Caco-2 (cell line): ENCODE data around the gene TTLL11. TPM values are rescaled to one million over a fixed set of nuclear protein-coding genes. Genes with fewer than 3 reads are reported as not detected.

Experiments used
- BruUV-seq: library from RNA; stranded (reverse); fragments of 400-500 nt; replicated peaks from 2 replicates; lab custom pipeline; 2021; lab: Mats Ljungman, UMichigan
- CTCF ChIA-PET: fragments of 300-600 bp; sonication (Branson Sonifier 250); formaldehyde crosslinking; loops from one replicate; lab custom pipeline; 2022; ENCODE audit warnings: antibody characterized with exemption; lab: Charles Lee
- POLR2A ChIA-PET: fragments of 300-600 bp; sonication (Branson Sonifier 250); formaldehyde crosslinking; loops from one replicate; lab custom pipeline; 2022; ENCODE audit warnings: antibody characterized with exemption; lab: Charles Lee
- DNase-seq, 2 experiments: peaks; one replicate each; pipeline versions ENCODE4 v3.0.0 to v3.0.0-alpha.2; 2020 to 2022
- H3K27me3 ChIP-seq: replicated peaks from 2 replicates; pipeline ENCODE4 v1.6.0; 2011; ENCODE audit warnings: low read length; ENCODE audit not compliant: control insufficient read depth, insufficient read depth
- H3K36me3 ChIP-seq: 2 replicates; pipeline ENCODE4 v1.5.1; 2011; ENCODE audit warnings: low read length; ENCODE audit not compliant: control insufficient read depth, insufficient read depth
- H3K4me1 ChIP-seq: fragments of 250-450 bp; sonication (Bioruptor Pico); 2 replicates; pipeline ENCODE4 v1.5.1; 2020; ENCODE audit warnings: mild to moderate bottlenecking
- H3K4me3 ChIP-seq: 2 replicates; pipeline ENCODE4 v1.5.1; 2011; ENCODE audit warnings: low read depth, mild to moderate bottlenecking, control low read depth, low read length
- H3K9me3 ChIP-seq: fragments of 250-450 bp; sonication (Bioruptor Pico); 2 replicates; pipeline ENCODE4 v1.5.1; 2020; ENCODE audit warnings: mild to moderate bottlenecking, moderate library complexity
- H3K27ac Mint-ChIP-seq: one replicate; pipeline ENCODE4 v1.8.0; 2022; ENCODE audit warnings: mixed read lengths; ENCODE audit not compliant: unreplicated experiment
- H3K27me3 Mint-ChIP-seq: one replicate; pipeline ENCODE4 v1.8.0; 2022; ENCODE audit warnings: mixed read lengths; ENCODE audit not compliant: insufficient read depth, unreplicated experiment
- H3K36me3 Mint-ChIP-seq: one replicate; pipeline ENCODE4 v1.8.0; 2022; ENCODE audit warnings: mild to moderate bottlenecking, mixed read lengths; ENCODE audit not compliant: insufficient read depth, unreplicated experiment
- H3K4me1 Mint-ChIP-seq: one replicate; pipeline ENCODE4 v1.8.0; 2022; ENCODE audit warnings: low read depth, mixed read lengths; ENCODE audit not compliant: unreplicated experiment
- H3K4me3 Mint-ChIP-seq: one replicate; pipeline ENCODE4 v1.8.0; 2022; ENCODE audit warnings: mild to moderate bottlenecking, moderate library complexity, mixed read lengths; ENCODE audit not compliant: unreplicated experiment
- H3K9me3 Mint-ChIP-seq: one replicate; pipeline ENCODE4 v1.8.0; 2022; ENCODE audit warnings: mixed read lengths; ENCODE audit not compliant: unreplicated experiment
- CTCF ChIP-seq, 2 experiments: fragments of 200-600 bp in 1 of 2; IDR thresholded peaks; 1 replicate in 1 of 2; 2 replicates in 1 of 2; pipeline versions ENCODE4 v1.5.1 to v1.8.0; 2011 to 2022; ENCODE audit warnings: antibody characterized with exemption in 1 of 2, control low read depth in 1 of 2, inconsistent platforms in 1 of 2, low read depth in 1 of 2, low read length in 1 of 2, mild to moderate bottlenecking in 1 of 2, moderate library complexity in 1 of 2; ENCODE audit not compliant: insufficient read depth in 1 of 2, severe bottlenecking in 1 of 2, unreplicated experiment in 1 of 2
- intact Hi-C: fragments of 100-400 bp; cut with micrococcal nuclease; formaldehyde crosslinking; loops from one replicate; pipeline ENCODE4 v1.10.0; 2022; ENCODE audit not compliant: unreplicated experiment
- total RNA-seq: library from RNA; stranded (reverse); gene quantifications from 2 replicates; pipeline ENCODE4 v1.2.3, GENCODE V29; 2022

Gene TTLL11
- total RNA-seq, 1 experiment from 2014 or later, result 4.4 TPM

GRCh38 chr9:121935739-121936138 is 157.4 kb downstream of the TTLL11 start:
- intact Hi-C loops, result loop anchor here (5.0 kb wide), 1 partner anchor 57 kb away; no protein-coding TSS in a partner anchor
- no peaks in the 10 kb centered on the region for H3K36me3 ChIP-seq
- POLR2A ChIA-PET, result no interaction called here
- BruUV-seq, result no TSS peak
- Mint-ChIP-seq H3K27ac (no peak overlapping the region), H3K4me3 (no peak overlapping the region), H3K36me3 (no peaks in the 10 kb centered on the region), H3K27me3 (peaks cover 9% of the 10 kb centered on the region), H3K9me3 (no peaks in the 10 kb centered on the region), H3K4me1 (no peaks in the 10 kb centered on the region)
- CTCF ChIA-PET, result interaction anchor here (0.7 to 1.2 kb wide), 2 partner anchors 81 to 249 kb away, joined by 3 to 4 read pairs; no protein-coding TSS in a partner anchor
- TF ChIP-seq CTCF (IDR thresholded peaks at IDR 0.05; ENCODE audit: insufficient read depth in 1 of 2, low read depth in 1 of 2, low read length in 1 of 2, severe bottlenecking in 1 of 2, unreplicated experiment in 1 of 2), result peak in 1 of 2 experiments; percentile 22
- peaks cover 1% of the 10 kb centered on the region; the same call in 1 of the 2 replicates for H3K27me3 ChIP-seq
- H3K9me3 ChIP-seq, result no peaks in the 10 kb centered on the region
- peak in 1 of 2 experiments; percentile 24 for DNase-seq
- no peaks in the 10 kb centered on the region for H3K4me1 ChIP-seq
- H3K4me3 ChIP-seq, result no peak overlapping the region

GRCh38 chr9:121930956-121931355 is 162.2 kb downstream of the TTLL11 start:
- intact Hi-C loops, result loop anchor here (5.0 kb wide), 1 partner anchor 189 kb away; no protein-coding TSS in a partner anchor
- Mint-ChIP-seq H3K36me3 (no peaks in the 10 kb centered on the region), H3K27me3 (peaks cover 9% of the 10 kb centered on the region), H3K9me3 (no peaks in the 10 kb centered on the region), H3K4me1 (no peaks in the 10 kb centered on the region), H3K27ac (no peak overlapping the region), H3K4me3 (no peak overlapping the region)
- no peak overlapping the region for H3K4me3 ChIP-seq
- no peaks in the 10 kb centered on the region for H3K9me3 ChIP-seq
- no TSS peak for BruUV-seq
- DNase-seq, result no peak
- ChIA-PET CTCF (interaction anchor here (0.6 to 1.7 kb wide), 4 partner anchors 29 to 385 kb away, joined by 3 to 5 read pairs (median 4); no protein-coding TSS in a partner anchor), POLR2A (no interaction called here)
- H3K4me1 ChIP-seq, result no peaks in the 10 kb centered on the region
- no peak for TF ChIP-seq CTCF (IDR thresholded peaks at IDR 0.05; ENCODE audit: insufficient read depth in 1 of 2, low read depth in 1 of 2, low read length in 1 of 2, severe bottlenecking in 1 of 2, unreplicated experiment in 1 of 2)
- no peaks in the 10 kb centered on the region for H3K36me3 ChIP-seq
- peaks cover 1% of the 10 kb centered on the region; the same call in 1 of the 2 replicates for H3K27me3 ChIP-seq

- CTCF ChIA-PET, result interaction anchor here (0.6 to 1.7 kb wide), 5 partner anchors 28 to 384 kb away, joined by 3 to 5 read pairs (median 3); no protein-coding TSS in a partner anchor
- H3K27me3 ChIP-seq, result peaks cover 1% of the 10 kb centered on the region; the same call in 1 of the 2 replicates
- POLR2A ChIA-PET, result no interaction called here
- H3K9me3 ChIP-seq, result no peaks in the 10 kb centered on the region
- peaks cover 9% of the 10 kb centered on the region for H3K27me3 Mint-ChIP-seq
- H3K4me1 Mint-ChIP-seq, result no peaks in the 10 kb centered on the region
- no peaks in the 10 kb centered on the region for H3K36me3 Mint-ChIP-seq
- no TSS peak for BruUV-seq
- no peaks in the 10 kb centered on the region for H3K36me3 ChIP-seq
- TF ChIP-seq CTCF (IDR thresholded peaks at IDR 0.05; ENCODE audit: insufficient read depth in 1 of 2, low read depth in 1 of 2, low read length in 1 of 2, severe bottlenecking in 1 of 2, unreplicated experiment in 1 of 2), result peak in 1 of 2 experiments; percentile 34
- no peak overlapping the region for H3K4me3 ChIP-seq
- H3K9me3 Mint-ChIP-seq, result no peaks in the 10 kb centered on the region
- peak in 1 of 2 experiments; percentile 18 for DNase-seq
- intact Hi-C loops, result loop anchor here (5.0 kb wide), 1 partner anchor 188 kb away; no protein-coding TSS in a partner anchor
- H3K27ac Mint-ChIP-seq, result no peak overlapping the region
- H3K4me3 Mint-ChIP-seq, result no peak overlapping the region
- H3K4me1 ChIP-seq, result no peaks in the 10 kb centered on the region
Observed at GRCh38 chr9:121929893-121930875, 162.9 kb downstream of the TTLL11 start.
